ENCODE measurements around the gene OR6C4.
"Not testable (repeated sequence)": the region's sequence is repeated elsewhere in the genome, so short reads cannot be mapped to it uniquely, and the experiment has no call there.

Gene OR6C4

GRCh38 chr12:55549302-55549701, at the start of gene OR6C4:
OR6C4 (plus strand) TSS chr12:55549602; CDS start chr12:55551227, 1,625 bp downstream.
- no peak for DNase-seq

GRCh38 chr12:55499810-55500252, 49.6 kb upstream of the OR6C4 start:
- DNase-seq: no peak

GRCh38 chr12:55501601-55502000, 47.8 kb upstream of the OR6C4 start:
- no peak for DNase-seq

- no peak for DNase-seq
Measured at GRCh38 chr12:55515696-55516095, 33.7 kb upstream of the OR6C4 start.

- DNase-seq: no peak
Measured at GRCh38 chr12:55516391-55516790, 33.0 kb upstream of the OR6C4 start.

- not testable (repeated sequence) for DNase-seq
Measured at GRCh38 chr12:55548235-55548634, 1.2 kb upstream of the OR6C4 start.

- DNase-seq: no peak
Measured at GRCh38 chr12:55548756-55549155, 646 bp upstream of the OR6C4 start.

- DNase-seq: no peak
Measured at GRCh38 chr12:55554296-55554695, 4.9 kb downstream of the OR6C4 start.

GRCh38 chr12:55570060-55570459, 20.7 kb downstream of the OR6C4 start:
- not testable (repeated sequence) for DNase-seq

- DNase-seq: not testable (repeated sequence)
Measured at GRCh38 chr12:55570689-55571088, 21.3 kb downstream of the OR6C4 start.

- no peak for DNase-seq
Measured at GRCh38 chr12:55572168-55572567, 22.8 kb downstream of the OR6C4 start, which contains the start of gene OR2AP1. OR2AP1 (plus strand) TSS chr12:55572468; CDS start chr12:55574415, 1,947 bp downstream.

GRCh38 chr12:55582066-55582465, 32.7 kb downstream of the OR6C4 start:
- DNase-seq: no peak

GRCh38 chr12:55585817-55586216, 36.4 kb downstream of the OR6C4 start:
- no peak for DNase-seq

GRCh38 chr12:55590152-55590551, 40.8 kb downstream of the OR6C4 start:
- not testable (repeated sequence) for DNase-seq

Measured in inflammatory macrophage treated with lipopolysaccharide for 1 hour (primary cell).